Erythroblast (primary cell): Measurements from ENCODE around the gene CCDC30.

ENCODE experiments used
- GATA1 ChIP-seq: IDR thresholded peaks from 2 replicates; pipeline ENCODE4 v1.6.1; 2011; ENCODE audit warnings: low read depth, mild to moderate bottlenecking, control low read depth, low read length, moderate library complexity
- POLR2A ChIP-seq: IDR thresholded peaks from 2 replicates; pipeline ENCODE4 v1.6.1; 2011; ENCODE audit warnings: mild to moderate bottlenecking, low read length

DNA sequence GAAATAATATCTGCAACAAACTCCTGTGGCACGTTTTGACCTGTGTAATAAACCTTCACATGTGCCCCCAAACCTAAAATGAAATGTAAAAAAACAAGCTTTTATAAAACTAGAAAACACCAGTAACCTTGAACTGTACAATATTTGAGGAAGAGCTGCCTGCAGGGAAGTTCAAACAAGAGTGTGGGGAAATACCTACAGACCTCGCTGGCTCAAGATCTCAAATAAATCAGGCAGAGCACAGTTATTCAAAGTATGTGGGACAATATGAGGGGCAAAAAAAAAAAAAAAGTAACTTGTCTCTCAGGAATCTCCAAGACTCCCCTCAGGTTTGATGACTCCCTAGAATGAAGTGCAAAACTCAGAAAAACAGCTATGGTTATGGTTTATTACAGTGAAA is 157.2 kb downstream of the CCDC30 start:
- TF ChIP-seq POLR2A (no peak), GATA1 (no peak)
